Measurements from ENCODE around the gene RSRP1.
"Not testable (repeated sequence)": the region's sequence is repeated elsewhere in the genome, so short reads cannot be mapped to it uniquely, and the experiment has no call there.

Gene RSRP1, protein sequence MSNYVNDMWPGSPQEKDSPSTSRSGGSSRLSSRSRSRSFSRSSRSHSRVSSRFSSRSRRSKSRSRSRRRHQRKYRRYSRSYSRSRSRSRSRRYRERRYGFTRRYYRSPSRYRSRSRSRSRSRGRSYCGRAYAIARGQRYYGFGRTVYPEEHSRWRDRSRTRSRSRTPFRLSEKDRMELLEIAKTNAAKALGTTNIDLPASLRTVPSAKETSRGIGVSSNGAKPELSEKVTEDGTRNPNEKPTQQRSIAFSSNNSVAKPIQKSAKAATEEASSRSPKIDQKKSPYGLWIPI

DNA sequence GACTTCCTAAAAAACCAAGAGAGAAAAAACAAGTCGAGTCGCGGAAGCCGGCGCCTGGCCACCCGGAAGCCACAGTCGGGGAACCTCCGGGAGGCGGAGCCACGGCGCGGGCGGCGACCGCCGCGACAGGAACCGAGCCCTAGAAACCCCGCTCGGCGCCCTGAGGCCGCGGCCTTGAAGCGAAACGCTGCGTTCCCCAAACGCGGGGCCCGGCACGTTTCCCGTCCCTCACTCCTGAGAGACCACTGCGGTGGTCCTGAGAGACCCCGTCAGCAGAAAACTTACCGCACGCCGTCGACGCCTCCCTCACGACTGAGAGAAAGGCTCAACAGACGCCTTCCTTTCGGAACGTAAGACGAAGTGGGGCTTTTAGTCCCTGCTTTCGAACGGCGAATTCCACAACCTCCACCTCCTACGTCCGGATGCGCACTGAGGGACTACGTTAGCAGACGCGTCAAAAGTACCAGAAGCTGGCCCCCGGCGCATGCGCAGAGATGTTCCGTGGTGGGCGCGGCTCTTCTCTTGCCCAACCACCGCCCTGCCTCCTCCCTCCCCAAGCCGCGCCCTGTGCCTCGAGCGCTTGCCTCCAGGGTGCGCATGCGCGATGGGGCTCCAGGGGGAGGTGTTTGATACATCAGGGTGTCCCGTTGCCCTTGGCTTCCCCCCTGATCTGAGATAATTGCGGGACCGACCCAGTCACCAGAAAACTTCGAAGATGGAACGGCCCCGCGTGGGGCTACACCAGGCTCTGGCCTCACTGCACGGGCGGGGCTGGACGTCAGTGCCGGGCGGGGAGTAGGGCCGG is at the start of gene RSRP1:
Gene RSRP1 (minus strand): TSS at position 431 of the 805 bp plus-strand sequence. CDS start 491 bp downstream, outside the sequence.
- peak; percentile 98 for DNase-seq

- not testable (repeated sequence) for DNase-seq
These were observed 49.2 kb upstream of the RSRP1 start for GRCh38 chr1:25296501-25296900.

DNA sequence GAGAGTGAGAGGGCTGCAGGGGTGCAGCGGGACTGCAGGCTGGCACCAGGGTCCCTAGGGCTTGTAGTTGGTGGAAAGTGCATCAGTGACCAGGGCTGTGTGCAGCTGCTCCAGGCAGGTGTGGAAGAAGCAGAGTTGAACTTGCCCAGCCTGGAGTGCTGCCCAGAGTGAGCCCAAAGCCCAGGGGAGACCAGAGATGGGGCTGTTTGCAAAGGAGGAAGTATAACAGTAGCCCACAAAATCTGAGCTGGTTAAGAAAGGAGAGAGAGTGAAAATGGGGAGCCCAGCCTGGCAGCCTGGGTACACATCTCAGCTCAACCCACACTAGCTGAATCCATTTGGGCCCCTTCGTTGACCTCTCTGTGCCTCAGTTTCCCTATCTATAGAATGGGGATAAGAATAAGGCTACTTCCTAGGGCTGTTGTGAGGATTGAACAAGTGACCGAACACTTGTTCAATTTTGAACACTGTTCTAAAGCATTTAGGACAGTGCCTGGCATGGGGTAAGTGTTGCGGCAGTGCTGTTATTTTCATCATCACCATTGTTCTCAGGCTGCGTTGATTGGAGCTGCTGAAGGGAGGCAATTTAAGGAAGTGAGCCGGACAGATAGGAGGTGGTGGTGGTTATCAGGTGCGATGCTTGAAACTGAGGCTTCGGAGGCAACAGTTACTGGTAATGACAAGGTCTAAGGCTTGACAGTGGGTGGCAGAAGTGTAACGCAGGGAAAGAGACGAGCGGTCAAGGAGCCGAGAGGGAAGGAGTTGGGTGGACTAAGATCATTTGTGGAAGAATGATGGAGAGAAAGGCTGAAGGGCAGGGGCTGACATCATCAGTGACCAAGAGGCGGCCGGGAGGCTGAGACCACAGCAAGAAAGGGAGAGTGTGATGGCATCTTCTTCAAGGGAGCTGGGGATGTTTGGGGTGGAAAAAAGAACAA is 47.9 kb upstream of the RSRP1 start:
- DNase-seq: not testable (repeated sequence)

DNA sequence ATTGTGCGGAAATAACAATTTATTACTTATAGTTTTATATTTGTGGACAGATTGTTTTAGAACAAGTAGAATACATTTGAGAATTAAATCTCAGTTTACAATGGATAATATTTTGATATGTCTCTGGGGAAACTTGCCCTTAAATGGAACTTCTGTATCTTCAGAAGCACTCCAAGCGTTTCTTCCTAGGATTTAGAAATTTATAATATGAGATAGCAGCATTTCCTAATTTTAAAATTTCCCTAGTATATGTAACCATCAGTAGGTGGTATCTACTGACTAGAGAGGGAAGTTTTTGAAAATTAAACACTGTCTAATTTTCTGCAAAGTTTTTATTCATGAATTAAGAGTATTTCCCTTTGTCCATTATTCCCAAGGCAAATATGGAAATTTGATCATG is 46.2 kb upstream of the RSRP1 start:
- not testable (repeated sequence) for DNase-seq

DNA sequence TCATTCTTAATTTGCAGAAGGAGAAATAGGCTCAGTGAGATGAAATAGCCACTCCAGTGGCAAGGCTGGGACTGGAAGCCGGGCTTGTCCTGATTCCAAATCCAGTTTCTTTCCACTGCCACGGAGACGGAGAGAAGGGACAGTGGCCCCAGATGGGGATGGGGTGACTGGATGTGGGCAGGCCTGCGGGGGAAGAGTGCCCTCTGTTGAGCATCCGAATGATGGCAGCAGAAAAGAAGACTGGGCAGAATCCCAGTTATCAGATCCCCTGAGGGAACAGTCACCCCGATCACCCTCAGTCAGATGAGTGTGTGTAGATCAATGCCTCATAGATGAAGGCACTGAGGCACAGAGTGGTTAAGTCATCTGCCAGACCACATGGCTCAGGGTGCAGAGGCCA is 42.8 kb upstream of the RSRP1 start:
- DNase-seq: not testable (repeated sequence)

DNA sequence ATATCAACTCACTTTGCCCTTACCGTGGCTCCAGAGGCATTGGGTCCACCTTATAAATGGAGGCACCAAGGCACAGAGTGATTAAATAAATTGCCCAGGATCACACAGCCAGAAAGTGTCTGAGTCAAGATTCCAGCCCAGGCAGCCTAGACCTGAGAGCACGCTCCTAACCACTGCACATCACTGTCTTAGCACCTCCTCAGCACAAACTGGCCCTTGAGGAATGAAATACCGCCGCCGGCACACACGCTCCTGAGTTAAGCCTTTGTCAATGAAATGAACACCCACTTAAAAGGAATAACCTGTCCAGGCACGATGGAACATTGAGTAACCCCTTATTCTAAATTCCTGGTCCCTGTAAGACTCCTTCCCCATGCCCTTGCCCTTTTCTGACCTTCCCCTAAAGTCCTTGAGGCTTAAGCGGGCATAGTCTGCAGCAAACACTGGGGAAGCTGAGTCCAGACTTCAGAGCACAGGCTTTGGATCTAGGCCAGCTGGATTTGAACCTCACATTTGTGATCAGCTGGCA is 41.4 kb upstream of the RSRP1 start:
- DNase-seq: not testable (repeated sequence)

DNA sequence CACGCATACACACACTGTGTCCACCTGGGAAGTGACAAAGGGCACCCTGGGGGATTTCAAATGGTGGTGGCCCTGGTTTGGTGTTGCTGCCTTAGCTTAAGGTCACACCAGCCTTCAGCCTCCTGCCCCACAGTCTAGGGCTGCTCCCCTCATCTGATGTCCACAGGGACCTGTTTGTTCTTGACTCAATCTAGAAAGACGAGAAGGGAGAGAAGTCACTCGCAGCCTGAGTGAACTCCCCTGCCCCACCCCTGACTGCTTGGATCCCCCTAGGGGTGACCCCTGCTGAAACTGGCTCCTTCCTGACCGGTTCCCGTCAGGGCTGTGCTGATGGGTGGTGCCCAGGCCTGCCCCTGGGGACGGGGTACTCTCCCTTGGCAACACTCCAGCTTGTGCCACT is 39.9 kb upstream of the RSRP1 start:
- DNase-seq: not testable (repeated sequence)

- not testable (repeated sequence) for DNase-seq
These were observed 38.6 kb upstream of the RSRP1 start for GRCh38 chr1:25285862-25286261.

GRCh38 chr1:25279693-25280111 is 32.4 kb upstream of the RSRP1 start:
- DNase-seq: not testable (repeated sequence)

DNA sequence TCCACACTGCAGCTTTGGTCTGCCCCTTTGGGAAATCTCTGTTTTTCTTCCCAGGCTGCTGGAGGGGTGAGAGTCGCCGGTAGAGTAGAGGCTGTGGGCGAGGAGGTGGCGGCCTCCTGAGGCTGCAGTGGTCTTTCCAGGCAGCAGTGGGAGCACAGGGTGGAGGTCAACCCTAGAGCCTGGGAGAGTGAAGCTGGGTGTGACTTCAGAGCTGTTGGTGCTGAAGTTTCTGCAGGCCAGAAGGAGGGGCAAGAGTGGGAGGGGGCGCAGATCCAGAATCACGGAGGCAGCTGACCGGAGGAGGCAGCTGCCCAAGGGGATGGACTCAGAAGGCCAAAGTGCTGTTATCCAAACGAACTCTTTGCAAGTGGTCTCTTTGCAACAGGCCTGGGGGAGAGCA is 31.5 kb upstream of the RSRP1 start:
- not testable (repeated sequence) for DNase-seq

GRCh38 chr1:25278358-25278757 is 31.1 kb upstream of the RSRP1 start:
- DNase-seq: not testable (repeated sequence)

DNA sequence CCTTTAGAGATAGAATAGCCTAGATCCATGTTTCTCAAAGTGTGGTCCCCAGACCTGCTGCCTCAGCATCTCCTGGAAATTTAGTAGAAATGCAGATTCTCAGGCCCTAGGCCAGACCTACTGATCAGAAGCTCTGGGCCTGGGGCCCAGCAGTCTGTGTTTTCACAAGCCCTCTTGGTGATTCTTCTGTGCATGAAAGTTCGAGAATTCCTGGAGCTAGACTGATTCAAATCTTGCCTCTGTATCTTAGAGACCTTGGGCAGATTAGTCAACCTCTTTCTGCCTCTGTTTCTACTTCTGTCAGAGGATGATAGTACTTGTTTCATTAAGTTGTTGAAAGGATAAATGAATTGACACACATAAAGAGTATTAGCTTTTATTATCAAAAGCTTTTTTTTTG is 30.0 kb upstream of the RSRP1 start:
- not testable (repeated sequence) for DNase-seq

- DNase-seq: not testable (repeated sequence)
These were observed 28.4 kb upstream of the RSRP1 start for GRCh38 chr1:25275648-25276047.

DNA sequence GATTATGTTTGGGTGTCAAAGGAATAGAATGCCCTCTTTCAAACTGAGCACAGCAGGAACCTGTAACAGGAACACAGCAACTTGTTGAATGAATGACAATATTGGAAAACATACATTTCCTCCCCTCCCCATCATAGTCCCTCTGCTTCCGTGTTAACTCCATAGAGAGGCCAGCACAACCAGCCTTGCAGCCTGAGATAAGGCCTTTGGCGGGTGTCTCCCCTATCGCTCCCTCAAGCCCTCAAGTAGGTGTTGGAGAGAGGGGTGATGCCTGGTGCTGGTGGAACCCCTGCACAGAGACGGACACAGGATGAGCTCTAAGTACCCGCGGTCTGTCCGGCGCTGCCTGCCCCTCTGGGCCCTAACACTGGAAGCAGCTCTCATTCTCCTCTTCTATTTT is 25.0 kb upstream of the RSRP1 start, which contains the start of gene RHD:
Gene RHD (plus strand): TSS at position 272 of the 400 bp plus-strand sequence. CDS start 39 bp downstream, at position 311.
- DNase-seq: not testable (repeated sequence)

- DNase-seq: not testable (repeated sequence)
These were observed 21.0 kb upstream of the RSRP1 start for GRCh38 chr1:25268143-25268760.

- DNase-seq: peak; percentile 32
These were observed 20.3 kb upstream of the RSRP1 start for GRCh38 chr1:25267288-25268142.

DNA sequence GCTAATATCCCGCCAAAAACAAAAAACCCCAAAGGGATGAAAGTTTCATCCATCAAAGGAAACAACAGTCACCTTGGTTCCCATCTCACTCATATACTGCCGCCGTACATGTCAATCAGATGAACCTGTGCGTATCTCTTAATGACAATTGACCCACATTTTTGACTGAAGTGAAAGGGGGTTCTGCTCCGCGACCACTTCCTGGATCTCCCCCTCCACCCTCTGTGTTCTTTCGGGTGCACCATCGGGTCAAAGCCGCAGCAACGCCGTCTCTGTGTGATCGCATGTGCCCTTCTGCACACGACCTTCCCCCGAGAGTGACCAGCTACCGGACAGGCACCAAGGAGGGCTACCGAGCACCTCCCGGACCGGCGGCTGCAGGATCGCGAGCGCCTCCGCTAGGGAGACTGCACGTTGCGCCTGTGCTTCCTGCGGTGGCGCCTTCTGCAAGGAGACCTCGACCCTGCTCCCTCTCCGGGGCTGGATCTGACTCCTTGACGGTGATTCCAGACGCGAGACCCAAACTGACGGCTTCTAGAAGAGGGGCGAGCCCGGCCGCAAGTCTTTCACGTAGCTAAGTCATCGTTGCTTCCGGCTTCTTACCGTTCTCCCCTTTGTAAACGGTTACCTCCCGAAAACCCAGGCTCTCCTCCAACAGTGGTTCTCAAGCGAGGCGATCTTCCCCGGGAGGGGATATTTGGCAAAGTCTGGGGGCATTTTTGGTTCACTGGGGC is 19.5 kb upstream of the RSRP1 start:
- DNase-seq: not testable (repeated sequence)

GRCh38 chr1:25260336-25260735 is 13.1 kb upstream of the RSRP1 start:
- not testable (repeated sequence) for DNase-seq

DNA sequence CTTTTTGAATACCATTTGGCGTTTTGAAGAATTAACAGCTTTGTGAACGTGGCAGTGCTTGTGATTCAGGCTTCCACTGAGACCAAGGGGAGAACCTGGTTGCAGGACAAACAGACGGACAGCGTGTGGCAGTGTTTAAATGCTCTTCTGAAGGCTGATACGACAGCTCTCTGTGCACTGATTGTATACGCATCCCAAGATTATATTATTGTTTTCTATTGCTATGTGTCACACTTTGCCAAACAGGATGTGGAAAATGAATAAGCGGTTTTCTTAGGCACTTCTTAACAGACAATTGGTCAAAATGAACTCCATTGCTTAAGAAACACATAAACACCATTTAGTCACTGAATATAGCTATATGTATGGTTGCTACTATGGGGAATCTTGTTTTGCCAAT is 12.6 kb upstream of the RSRP1 start:
- not testable (repeated sequence) for DNase-seq

DNA sequence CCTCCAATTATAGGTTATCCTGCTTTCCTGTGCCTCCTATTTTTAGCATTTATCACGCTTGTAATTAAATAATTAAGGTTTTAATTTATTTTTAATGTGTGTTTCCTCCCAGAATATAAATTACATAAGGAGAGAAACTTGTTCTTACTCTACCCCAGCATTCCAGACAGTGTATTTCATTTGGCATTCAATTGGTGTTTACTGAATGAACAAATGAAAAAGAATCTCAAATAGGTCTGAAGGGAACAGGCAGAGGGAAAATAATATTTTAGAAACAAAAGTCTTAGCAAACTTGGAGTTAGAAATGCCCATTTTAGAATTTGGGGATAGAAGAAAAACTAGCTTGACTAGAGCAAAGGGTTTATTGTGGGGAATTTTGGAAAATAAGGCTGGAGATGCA is 9.9 kb upstream of the RSRP1 start:
- DNase-seq: no peak

Data from DMS79 (cell line).